Measurements from ENCODE around the gene FKBP10. TPM values are rescaled to one million over a fixed set of nuclear protein-coding genes. Genes with fewer than 3 reads are reported as not detected.
A peak's percentile ranks its signal among the peaks of the same experiment; 100 is the strongest.
"Not testable (repeated sequence)": the region's sequence is repeated elsewhere in the genome, so short reads cannot be mapped to it uniquely, and the experiment has no call there.

FKBP10 gene
- total and polyA plus RNA-seq, 12 donors, result 4.8 to 31.8 (median 10.2) TPM

DNA sequence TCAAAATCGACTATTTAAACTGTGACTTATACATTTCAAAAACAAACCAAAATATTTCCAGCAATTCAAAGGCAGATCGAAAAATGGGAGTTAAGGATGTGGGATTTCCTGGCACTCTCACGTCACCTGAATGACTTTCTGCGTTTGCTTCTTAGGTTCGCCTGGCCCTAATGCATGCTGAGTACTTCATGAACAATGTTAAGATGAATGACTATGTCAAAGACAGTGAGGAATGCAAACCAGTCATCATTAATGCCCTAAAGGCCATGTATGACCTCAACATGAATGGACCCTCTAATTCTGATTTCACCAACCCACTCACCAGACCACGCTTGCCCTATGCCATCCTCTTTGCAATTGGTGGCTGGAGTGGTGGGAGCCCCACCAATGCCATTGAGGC is 32.2 kb downstream of the FKBP10 start:
- intact Hi-C loops (cut with DNase I), result no loop called here
- Histone ChIP-seq H3K4me3 (no peak overlapping the region), H3K9me3 (no peaks in the 10 kb centered on the region), H3K36me3 (peaks cover 0 to 12% (median 0%) of the 10 kb centered on the region in 9 donors), H3K4me1 (peaks cover 0 to 12% (median 0%) of the 10 kb centered on the region in 9 donors), H3K27me3 (no peaks in the 10 kb centered on the region), H3K27ac (no peak overlapping the region)
- 94 to 96% methylated on average over 6 of the region's 6 CpGs for WGBS, 2 donors
- DNase-seq, result no peak
- ATAC-seq, result no peak
- TF ChIP-seq, protein P1, sequence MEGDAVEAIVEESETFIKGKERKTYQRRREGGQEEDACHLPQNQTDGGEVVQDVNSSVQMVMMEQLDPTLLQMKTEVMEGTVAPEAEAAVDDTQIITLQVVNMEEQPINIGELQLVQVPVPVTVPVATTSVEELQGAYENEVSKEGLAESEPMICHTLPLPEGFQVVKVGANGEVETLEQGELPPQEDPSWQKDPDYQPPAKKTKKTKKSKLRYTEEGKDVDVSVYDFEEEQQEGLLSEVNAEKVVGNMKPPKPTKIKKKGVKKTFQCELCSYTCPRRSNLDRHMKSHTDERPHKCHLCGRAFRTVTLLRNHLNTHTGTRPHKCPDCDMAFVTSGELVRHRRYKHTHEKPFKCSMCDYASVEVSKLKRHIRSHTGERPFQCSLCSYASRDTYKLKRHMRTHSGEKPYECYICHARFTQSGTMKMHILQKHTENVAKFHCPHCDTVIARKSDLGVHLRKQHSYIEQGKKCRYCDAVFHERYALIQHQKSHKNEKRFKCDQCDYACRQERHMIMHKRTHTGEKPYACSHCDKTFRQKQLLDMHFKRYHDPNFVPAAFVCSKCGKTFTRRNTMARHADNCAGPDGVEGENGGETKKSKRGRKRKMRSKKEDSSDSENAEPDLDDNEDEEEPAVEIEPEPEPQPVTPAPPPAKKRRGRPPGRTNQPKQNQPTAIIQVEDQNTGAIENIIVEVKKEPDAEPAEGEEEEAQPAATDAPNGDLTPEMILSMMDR (IDR thresholded peaks at IDR 0.05), result no peak

GRCh38 chr17:41848788-41849187 is 36.0 kb downstream of the FKBP10 start:
- TF ChIP-seq, protein P1 (IDR thresholded peaks at IDR 0.05), result no peak
- no peak overlapping the region for H3K4me3 ChIP-seq
- intact Hi-C loops (cut with DNase I), result no loop called here
- ATAC-seq, result no peak
- H3K4me1 ChIP-seq, result peaks cover 0 to 24% (median 0%) of the 10 kb centered on the region in 9 donors
- no peaks in the 10 kb centered on the region for H3K27me3 ChIP-seq
- peak overlapping the region in 3 of 10 donors; percentile 7 to 37 (median 20) for H3K27ac ChIP-seq
- H3K9me3 ChIP-seq, result no peaks in the 10 kb centered on the region
- no peak for DNase-seq
- 71 to 77% methylated on average over 4 of the region's 4 CpGs for WGBS, 2 donors
- H3K36me3 ChIP-seq, result peaks cover 0 to 33% (median under 1%) of the 10 kb centered on the region in 9 donors

DNA sequence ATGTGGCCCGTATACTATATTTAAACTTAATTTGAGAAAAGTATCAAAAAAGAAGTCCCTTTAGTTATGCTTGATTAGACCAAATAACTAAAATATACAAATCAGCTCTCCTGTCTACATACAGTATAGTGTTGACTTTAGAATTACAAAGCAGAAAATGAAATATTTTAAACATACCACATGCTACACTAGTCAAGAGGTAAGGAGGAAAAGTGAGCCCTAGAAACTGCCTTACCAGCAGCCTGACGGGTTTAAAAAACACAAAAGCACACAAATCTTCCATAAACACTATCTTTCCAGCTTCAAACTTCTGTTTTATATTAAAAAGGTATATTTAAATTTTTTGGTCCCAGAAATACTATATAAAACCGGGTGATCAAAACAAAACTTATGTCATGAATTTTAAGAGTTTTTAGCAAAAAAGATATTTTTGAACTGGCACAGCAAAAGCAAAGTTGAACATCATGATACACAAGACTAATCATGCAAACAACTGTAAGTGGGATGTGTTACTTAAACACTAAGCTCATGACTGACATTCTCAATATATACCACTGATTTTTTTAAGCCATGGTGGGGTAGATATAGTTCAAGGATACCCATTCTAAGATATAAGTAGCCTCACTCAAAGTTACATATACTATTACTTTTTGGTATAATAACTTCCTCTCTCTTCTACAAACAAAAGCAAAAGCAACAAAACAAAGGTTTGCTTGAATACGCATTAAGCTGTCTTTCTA is 36.6 kb downstream of the FKBP10 start:
- Histone ChIP-seq H3K36me3 (peaks cover 0 to 39% (median 7%) of the 10 kb centered on the region in 9 donors), H3K27ac (peak overlapping the region in 5 of 10 donors; percentile 7 to 37 (median 21))
- intact Hi-C loops (cut with DNase I), result no loop called here

GRCh38 chr17:41851382-41851781 is 38.6 kb downstream of the FKBP10 start:
- intact Hi-C loops (cut with DNase I), result not testable (repeated sequence)

More for the DNA sequence above, 36.6 kb downstream of the FKBP10 start:
- TF ChIP-seq, protein P1 (IDR thresholded peaks at IDR 0.05), result no peak
- no peaks in the 10 kb centered on the region for H3K9me3 ChIP-seq
- peaks cover 0 to 24% (median 0%) of the 10 kb centered on the region in 9 donors for H3K4me1 ChIP-seq
- no peak for DNase-seq
- H3K27me3 ChIP-seq, result no peaks in the 10 kb centered on the region
- WGBS, 2 donors, result 74 to 85% methylated on average over 4 of the region's 4 CpGs
- ATAC-seq, result no peak
- H3K4me3 ChIP-seq, result no peak overlapping the region

More at GRCh38 chr17:41851382-41851781, 38.6 kb downstream of the FKBP10 start:
- Histone ChIP-seq H3K36me3 (peaks cover 0 to 47% (median 13%) of the 10 kb centered on the region in 9 donors), H3K4me1 (peaks cover 0 to 24% (median 0%) of the 10 kb centered on the region in 9 donors), H3K27ac (peak overlapping the region in 1 of 10 donors; percentile 33)
- not testable (repeated sequence) for H3K27me3 ChIP-seq, DNase-seq, H3K9me3 ChIP-seq, H3K4me3 ChIP-seq, ATAC-seq
- WGBS, 2 donors, result 96 to 99% methylated on average over 14 of the region's 14 CpGs

Data from heart right ventricle (tissue), 16 donors.